H1 (cell line): ENCODE results near the gene PTPRG. TPM values are rescaled to one million over a fixed set of nuclear protein-coding genes. Genes with fewer than 3 reads are reported as not detected.
A peak's percentile ranks its signal among the peaks of the same experiment; 100 is the strongest.

Source experiments
- CBX8 ChIP-seq: fragments of 300-800, 300-1000 bp; sonication (generic); IDR thresholded peaks from 2 replicates; pipeline ENCODE4 v1.7.1; 2016; ENCODE audit warnings: low read depth, low read length, borderline replicate concordance
- CHD2 ChIP-seq: IDR thresholded peaks from 2 replicates; pipeline ENCODE4 v1.6.1; 2012; ENCODE audit warnings: low read length, improper control_type of control experiment
- CTBP2 ChIP-seq: IDR thresholded peaks from 2 replicates; pipeline ENCODE4 v1.7.0; 2011; ENCODE audit warnings: borderline replicate concordance, mild to moderate bottlenecking, moderate library complexity, mixed read lengths, low read length; ENCODE audit not compliant: insufficient read depth, insufficient read length
- E2F6 ChIP-seq: IDR thresholded peaks from 2 replicates; pipeline ENCODE4 v1.6.1; 2012; ENCODE audit warnings: inconsistent platforms
- MAX ChIP-seq: IDR thresholded peaks from 2 replicates; pipeline ENCODE4 v1.6.1; 2012; ENCODE audit warnings: inconsistent platforms
- POLR2AphosphoS5 ChIP-seq: IDR thresholded peaks from 2 replicates; pipeline ENCODE4 v1.6.1; 2011; ENCODE audit warnings: low read depth, low read length
- RAD21 ChIP-seq, 2 experiments: IDR thresholded peaks in 1 of 2; conservative IDR thresholded peaks in 1 of 2; 2 replicates each; pipeline ENCODE4 v1.6.1; 2011; ENCODE audit warnings: low read depth in 2 of 2, low read length in 2 of 2, improper control_type of control experiment in 1 of 2, inconsistent platforms in 1 of 2, mild to moderate bottlenecking in 1 of 2, moderate library complexity in 1 of 2
- TBP ChIP-seq: IDR thresholded peaks from 2 replicates; pipeline ENCODE4 v1.6.1; 2011; ENCODE audit warnings: low read depth, low read length, improper control_type of control experiment
- TEAD4 ChIP-seq: IDR thresholded peaks from 2 replicates; pipeline ENCODE4 v1.6.1; 2012; ENCODE audit warnings: low read depth, low read length, inconsistent platforms, mixed read lengths
- polyA plus RNA-seq, 7 experiments: library from polyadenylated mRNA; depleted of rRNA in 3 of 7; stranded (reverse) in 5 of 7; unstranded in 2 of 7; fragments of >200 nt in 5 of 7; fragments of 200-250 nt in 2 of 7; gene quantifications; 1 replicate in 5 of 7; 2 replicates in 1 of 7; 4 replicates in 1 of 7; pipeline versions ENCODE4 v1.2.1 to v1.2.3, GENCODE V29; 2011 to 2013; ENCODE audit warnings: missing spikeins in 2 of 7, mixed read lengths in 2 of 7
- total RNA-seq: library from RNA; stranded (reverse); fragmentation: NEBNext Ultra II Directional; extraction: Animal tissue kit (Norgen Biotek cat#: 25700); gene quantifications from 2 replicates; pipeline ENCODE4 v1.2.1, GENCODE V29; 2021
- TF ChIP-seq, protein P1 (sequence below): IDR thresholded peaks from 2 replicates; pipeline ENCODE4 v1.6.1; 2012; ENCODE audit warnings: low read length, inconsistent platforms

The PTPRG gene
- total and polyA plus RNA-seq, 2 of the 8 experiments (the other 6 are each of a cell fraction or from before 2014, with no cell fraction given): 23.3 to 96.2 TPM

DNA sequence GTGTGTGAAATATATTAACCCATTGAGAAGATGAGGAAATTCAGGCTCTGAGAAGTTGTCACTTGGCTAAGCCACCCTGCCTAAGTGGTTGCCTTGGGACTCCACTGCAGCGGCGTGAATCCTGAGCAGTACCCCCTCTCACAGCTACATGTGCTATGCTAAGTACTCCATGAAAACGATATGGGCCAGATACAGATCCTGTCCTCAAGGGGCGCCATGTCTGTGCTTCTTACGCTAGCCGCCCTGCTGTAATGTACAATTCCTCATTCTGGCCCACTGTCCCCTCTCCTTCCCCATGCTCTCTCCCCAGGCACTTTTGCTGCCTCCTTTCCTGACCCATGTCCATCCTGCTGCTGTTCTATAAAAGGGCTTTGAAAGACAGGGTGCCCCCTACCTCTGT lies 671.7 kb downstream of the PTPRG start (continued):
- TF ChIP-seq RAD21 (IDR thresholded peaks at IDR 0.05 in 1 of 2, conservative IDR thresholded peaks at IDR 0.05 in 1 of 2; ENCODE audit: low read depth in 2 of 2, low read length in 2 of 2) (peak; percentile 36 to 47), E2F6 (no peak), CTBP2 (no peak), CBX8 (no peak), CHD2 (no peak), TEAD4 (no peak), MAX (peak; percentile 71), TBP (no peak), POLR2AphosphoS5 (peak; percentile 53; the same call in 1 of the 2 replicates)
- TF ChIP-seq, protein P1, sequence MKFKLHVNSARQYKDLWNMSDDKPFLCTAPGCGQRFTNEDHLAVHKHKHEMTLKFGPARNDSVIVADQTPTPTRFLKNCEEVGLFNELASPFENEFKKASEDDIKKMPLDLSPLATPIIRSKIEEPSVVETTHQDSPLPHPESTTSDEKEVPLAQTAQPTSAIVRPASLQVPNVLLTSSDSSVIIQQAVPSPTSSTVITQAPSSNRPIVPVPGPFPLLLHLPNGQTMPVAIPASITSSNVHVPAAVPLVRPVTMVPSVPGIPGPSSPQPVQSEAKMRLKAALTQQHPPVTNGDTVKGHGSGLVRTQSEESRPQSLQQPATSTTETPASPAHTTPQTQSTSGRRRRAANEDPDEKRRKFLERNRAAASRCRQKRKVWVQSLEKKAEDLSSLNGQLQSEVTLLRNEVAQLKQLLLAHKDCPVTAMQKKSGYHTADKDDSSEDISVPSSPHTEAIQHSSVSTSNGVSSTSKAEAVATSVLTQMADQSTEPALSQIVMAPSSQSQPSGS: no peak
